ENCODE data around the gene ATP1B1. TPM values are rescaled to one million over a fixed set of nuclear protein-coding genes. Genes with fewer than 3 reads are reported as not detected.

Gene ATP1B1
- total and polyA plus RNA-seq, 8 donors: 93.4 to 213 (median 166) TPM

- Histone ChIP-seq H3K36me3 (peaks cover 0 to 19% (median 0%) of the 10 kb centered on the region in 3 donors), H3K27me3 (no peaks in the 10 kb centered on the region), H3K4me3 (no peak overlapping the region), H3K27ac (peak overlapping the region in 1 of 4 donors; percentile 25), H3K4me1 (peaks cover 0 to 3% (median 0%) of the 10 kb centered on the region in 3 donors), H3K9me3 (no peaks in the 10 kb centered on the region)
- ATAC-seq: no peak
- TF ChIP-seq CTCF (IDR thresholded peaks at IDR 0.05): no peak
- DNase-seq: no peak
- no peak for FAIRE-seq
- intact Hi-C loops (cut with DNase I): no loop called here
- 56 to 70% methylated on average over 4 of the region's 4 CpGs for WGBS, 2 donors
Measured at GRCh38 chr1:169132512-169133227, 26.2 kb downstream of the ATP1B1 start.

- no peaks in the 10 kb centered on the region for H3K9me3 ChIP-seq
- peaks cover 0 to 18% (median 0%) of the 10 kb centered on the region in 3 donors for H3K36me3 ChIP-seq
- H3K27ac ChIP-seq: peak overlapping the region in 2 of 4 donors; percentile 10 to 25
- no peak for ATAC-seq
- 69 to 71% methylated on average over 5 of the region's 5 CpGs for WGBS, 2 donors
- no peak for TF ChIP-seq CTCF (IDR thresholded peaks at IDR 0.05)
- H3K4me3 ChIP-seq: no peak overlapping the region
- H3K27me3 ChIP-seq: no peaks in the 10 kb centered on the region
- DNase-seq: no peak
- peaks cover 0 to 3% (median 0%) of the 10 kb centered on the region in 3 donors for H3K4me1 ChIP-seq
- FAIRE-seq: no peak
- intact Hi-C loops (cut with DNase I): no loop called here
Measured at GRCh38 chr1:169133228-169133576, 26.7 kb downstream of the ATP1B1 start.

- no peaks in the 10 kb centered on the region for H3K9me3 ChIP-seq
- ATAC-seq: peak; percentile 41 to 76 (median 52)
- TF ChIP-seq CTCF (IDR thresholded peaks at IDR 0.05): peak in 1 of 4 donors; percentile 34
- 63 to 64% methylated on average over 2 of the region's 2 CpGs for WGBS, 2 donors
- H3K36me3 ChIP-seq: peaks cover 0 to 15% (median 0%) of the 10 kb centered on the region in 3 donors
- H3K27ac ChIP-seq: peak overlapping the region in 1 of 4 donors; percentile 10
- H3K4me3 ChIP-seq: no peak overlapping the region
- H3K27me3 ChIP-seq: no peaks in the 10 kb centered on the region
- no peak for DNase-seq
- FAIRE-seq: no peak
- peaks cover 0 to 3% (median 0%) of the 10 kb centered on the region in 3 donors for H3K4me1 ChIP-seq
- intact Hi-C loops (cut with DNase I): no loop called here
Measured at GRCh38 chr1:169133801-169134502, 27.5 kb downstream of the ATP1B1 start.

- no peaks in the 10 kb centered on the region for H3K36me3 ChIP-seq
- TF ChIP-seq CTCF (IDR thresholded peaks at IDR 0.05): no peak
- H3K27me3 ChIP-seq: no peaks in the 10 kb centered on the region
- no peak overlapping the region for H3K27ac ChIP-seq
- no peak for FAIRE-seq
- H3K4me1 ChIP-seq: peaks cover 0 to under 1% (median 0%) of the 10 kb centered on the region in 3 donors
- no peaks in the 10 kb centered on the region for H3K9me3 ChIP-seq
- H3K4me3 ChIP-seq: no peak overlapping the region
- ATAC-seq: no peak
- 93 to 94% methylated on average over 4 of the region's 4 CpGs for WGBS, 2 donors
- peak in 1 of 6 donors; percentile 36 for DNase-seq
- intact Hi-C loops (cut with DNase I): no loop called here
Measured at GRCh38 chr1:169137357-169137756, 30.9 kb downstream of the ATP1B1 start.

Data from pancreas (tissue), 10 donors.